Astrocyte of the spinal cord (primary cell): ENCODE data around the gene DDX46.

Experiments
- DNase-seq: peaks from one replicate; pipeline ENCODE4 v3.0.0; 2011; ENCODE audit warnings: low read depth, low spot score
- H3K4me3 ChIP-seq: 2 replicates; pipeline ENCODE4 v1.5.1; 2011; ENCODE audit warnings: low read depth, mild to moderate bottlenecking, low read length, moderate library complexity
- in situ Hi-C: cut with HindIII; loops from 2 replicates; pipeline ENCODE4 v1.10.0; 2017; ENCODE audit warnings: low sequenced_read_pairs
- TF ChIP-seq, protein P1 (sequence below): IDR thresholded peaks from 2 replicates; pipeline ENCODE4 v1.5.1; 2012; ENCODE audit warnings: low read depth, mild to moderate bottlenecking, low read length, inconsistent platforms

DDX46 gene

DNA sequence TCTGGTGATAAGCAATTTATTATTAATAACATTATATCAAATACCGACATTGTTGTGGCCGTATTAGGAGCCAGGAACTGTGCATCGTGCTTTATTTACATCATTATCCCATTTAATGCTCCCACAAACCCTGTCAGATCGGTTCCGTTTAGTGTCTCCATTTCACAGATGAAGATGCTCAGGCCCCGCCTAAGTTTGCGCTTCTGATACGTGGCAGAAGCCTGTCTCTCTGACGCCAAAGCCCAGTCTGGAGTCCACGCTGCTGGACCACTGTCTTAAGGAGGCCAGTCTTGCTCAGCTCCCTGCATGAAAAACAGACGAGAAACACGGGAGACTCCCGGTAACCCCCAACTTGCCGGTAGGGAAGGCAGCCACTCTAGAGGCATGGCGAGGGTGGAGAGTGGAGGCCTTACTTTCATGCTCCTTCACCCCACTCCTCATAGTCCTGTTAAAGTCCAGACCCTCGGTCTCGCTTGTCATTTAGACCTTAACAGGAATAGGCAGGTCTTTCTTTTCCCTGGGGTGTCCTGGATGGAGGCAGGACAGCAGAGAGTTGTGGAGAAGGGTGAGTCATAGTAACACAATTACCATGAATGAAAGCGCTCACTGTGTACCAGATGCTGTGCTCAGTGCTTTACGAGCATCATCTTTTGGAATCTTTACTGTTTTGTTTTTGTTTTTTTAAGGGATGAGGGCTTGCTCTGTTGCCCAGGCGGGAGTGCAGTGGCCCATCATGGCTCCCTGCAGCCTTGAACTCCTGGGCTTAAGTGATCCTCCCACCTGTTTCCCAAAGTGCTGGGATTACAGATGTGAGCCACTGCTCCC is 116.5 kb downstream of the DDX46 start:
- TF ChIP-seq, protein P1, sequence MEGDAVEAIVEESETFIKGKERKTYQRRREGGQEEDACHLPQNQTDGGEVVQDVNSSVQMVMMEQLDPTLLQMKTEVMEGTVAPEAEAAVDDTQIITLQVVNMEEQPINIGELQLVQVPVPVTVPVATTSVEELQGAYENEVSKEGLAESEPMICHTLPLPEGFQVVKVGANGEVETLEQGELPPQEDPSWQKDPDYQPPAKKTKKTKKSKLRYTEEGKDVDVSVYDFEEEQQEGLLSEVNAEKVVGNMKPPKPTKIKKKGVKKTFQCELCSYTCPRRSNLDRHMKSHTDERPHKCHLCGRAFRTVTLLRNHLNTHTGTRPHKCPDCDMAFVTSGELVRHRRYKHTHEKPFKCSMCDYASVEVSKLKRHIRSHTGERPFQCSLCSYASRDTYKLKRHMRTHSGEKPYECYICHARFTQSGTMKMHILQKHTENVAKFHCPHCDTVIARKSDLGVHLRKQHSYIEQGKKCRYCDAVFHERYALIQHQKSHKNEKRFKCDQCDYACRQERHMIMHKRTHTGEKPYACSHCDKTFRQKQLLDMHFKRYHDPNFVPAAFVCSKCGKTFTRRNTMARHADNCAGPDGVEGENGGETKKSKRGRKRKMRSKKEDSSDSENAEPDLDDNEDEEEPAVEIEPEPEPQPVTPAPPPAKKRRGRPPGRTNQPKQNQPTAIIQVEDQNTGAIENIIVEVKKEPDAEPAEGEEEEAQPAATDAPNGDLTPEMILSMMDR, result no peak
- in situ Hi-C loops, result no loop called here
- H3K4me3 ChIP-seq, result peak overlapping the region; percentile 67
- peak; percentile 92 for DNase-seq

DNA sequence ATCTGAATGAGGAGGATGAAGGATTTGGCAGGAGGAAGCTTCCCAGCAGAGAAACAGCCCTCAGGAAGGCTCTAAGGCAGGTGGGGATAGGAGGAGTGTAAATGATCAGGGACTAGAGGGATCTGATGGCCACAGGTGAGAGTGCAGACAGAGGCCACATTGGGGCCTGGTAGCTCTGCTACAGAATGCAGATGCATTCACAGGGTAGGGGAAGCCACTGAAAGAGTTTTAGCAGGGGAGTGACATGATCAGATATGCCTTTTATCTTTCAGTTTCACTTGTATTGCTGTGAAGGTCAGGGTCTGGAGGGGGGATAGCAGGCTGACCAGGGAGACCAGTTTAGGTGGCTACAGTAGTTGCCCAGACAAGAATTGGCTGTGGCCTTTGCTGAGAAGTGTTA is 118.6 kb downstream of the DDX46 start:
- DNase-seq, result no peak
- in situ Hi-C loops, result no loop called here
- TF ChIP-seq, protein P1, result no peak
- H3K4me3 ChIP-seq, result no peak overlapping the region

DNA sequence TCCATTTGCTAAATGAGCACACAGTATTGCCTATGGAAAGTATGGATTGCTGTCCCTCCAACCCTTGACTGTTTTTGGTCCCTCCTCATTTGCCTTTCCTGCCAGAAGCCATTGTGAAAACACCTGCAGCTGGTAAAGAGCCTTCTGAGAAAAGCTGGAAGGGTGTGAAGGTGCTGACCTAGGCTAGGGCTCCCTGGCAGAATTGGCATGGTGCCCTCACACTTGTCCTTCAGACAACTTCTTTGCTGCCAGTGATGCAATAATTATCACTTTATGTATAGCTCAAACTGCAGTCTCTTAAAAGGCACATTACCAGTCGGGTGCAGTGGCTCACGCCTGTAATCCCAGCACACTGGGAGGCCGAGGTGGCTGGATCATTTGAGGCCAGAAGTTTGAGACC is 119.8 kb downstream of the DDX46 start:
- no peak for DNase-seq
- in situ Hi-C loops, result no loop called here
- H3K4me3 ChIP-seq, result no peak overlapping the region
- TF ChIP-seq, protein P1, result no peak

DNA sequence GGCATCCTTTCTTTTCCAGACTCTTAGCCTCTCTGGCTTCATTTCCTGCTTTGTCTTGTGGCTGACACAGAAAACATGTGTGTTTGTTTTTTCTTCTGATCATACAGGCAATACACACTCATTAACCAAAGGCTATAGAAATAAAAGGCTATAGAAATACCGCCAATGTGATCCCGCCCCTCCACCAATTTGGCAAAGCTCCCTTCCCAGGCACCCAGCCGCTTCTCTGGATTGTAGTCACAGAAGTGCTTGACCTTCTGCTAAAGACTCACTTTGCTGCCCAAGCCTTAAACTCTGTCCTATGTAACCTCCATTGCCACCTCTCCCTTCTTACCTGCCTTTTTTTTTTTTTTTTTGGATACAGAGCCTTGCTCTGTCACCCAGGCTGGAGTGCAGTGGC is 120.9 kb downstream of the DDX46 start:
- TF ChIP-seq, protein P1, result no peak
- in situ Hi-C loops, result no loop called here
- DNase-seq, result no peak
- H3K4me3 ChIP-seq, result no peak overlapping the region
